Epithelial cell of esophagus (primary cell): ENCODE measurements around the gene PVALB.

Experiments
- DNase-seq: peaks from one replicate; pipeline ENCODE4 v3.0.0; 2010; ENCODE audit warnings: low read depth
- H3K4me3 ChIP-seq: 2 replicates; pipeline ENCODE4 v1.5.1; 2011; ENCODE audit warnings: mild to moderate bottlenecking, low read length, control low read depth
- TF ChIP-seq, protein P1 (sequence below): IDR thresholded peaks from 2 replicates; pipeline ENCODE4 v1.5.1; 2011; ENCODE audit warnings: low read depth, mild to moderate bottlenecking, low read length, control low read depth, inconsistent platforms; ENCODE audit not compliant: insufficient read depth; ENCODE audit errors: missing control alignments

Gene PVALB

GRCh38 chr22:36816339-36816635, 548 bp downstream of the PVALB start:
- no peak overlapping the region for H3K4me3 ChIP-seq
- TF ChIP-seq, protein P1, sequence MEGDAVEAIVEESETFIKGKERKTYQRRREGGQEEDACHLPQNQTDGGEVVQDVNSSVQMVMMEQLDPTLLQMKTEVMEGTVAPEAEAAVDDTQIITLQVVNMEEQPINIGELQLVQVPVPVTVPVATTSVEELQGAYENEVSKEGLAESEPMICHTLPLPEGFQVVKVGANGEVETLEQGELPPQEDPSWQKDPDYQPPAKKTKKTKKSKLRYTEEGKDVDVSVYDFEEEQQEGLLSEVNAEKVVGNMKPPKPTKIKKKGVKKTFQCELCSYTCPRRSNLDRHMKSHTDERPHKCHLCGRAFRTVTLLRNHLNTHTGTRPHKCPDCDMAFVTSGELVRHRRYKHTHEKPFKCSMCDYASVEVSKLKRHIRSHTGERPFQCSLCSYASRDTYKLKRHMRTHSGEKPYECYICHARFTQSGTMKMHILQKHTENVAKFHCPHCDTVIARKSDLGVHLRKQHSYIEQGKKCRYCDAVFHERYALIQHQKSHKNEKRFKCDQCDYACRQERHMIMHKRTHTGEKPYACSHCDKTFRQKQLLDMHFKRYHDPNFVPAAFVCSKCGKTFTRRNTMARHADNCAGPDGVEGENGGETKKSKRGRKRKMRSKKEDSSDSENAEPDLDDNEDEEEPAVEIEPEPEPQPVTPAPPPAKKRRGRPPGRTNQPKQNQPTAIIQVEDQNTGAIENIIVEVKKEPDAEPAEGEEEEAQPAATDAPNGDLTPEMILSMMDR, result no peak

DNA sequence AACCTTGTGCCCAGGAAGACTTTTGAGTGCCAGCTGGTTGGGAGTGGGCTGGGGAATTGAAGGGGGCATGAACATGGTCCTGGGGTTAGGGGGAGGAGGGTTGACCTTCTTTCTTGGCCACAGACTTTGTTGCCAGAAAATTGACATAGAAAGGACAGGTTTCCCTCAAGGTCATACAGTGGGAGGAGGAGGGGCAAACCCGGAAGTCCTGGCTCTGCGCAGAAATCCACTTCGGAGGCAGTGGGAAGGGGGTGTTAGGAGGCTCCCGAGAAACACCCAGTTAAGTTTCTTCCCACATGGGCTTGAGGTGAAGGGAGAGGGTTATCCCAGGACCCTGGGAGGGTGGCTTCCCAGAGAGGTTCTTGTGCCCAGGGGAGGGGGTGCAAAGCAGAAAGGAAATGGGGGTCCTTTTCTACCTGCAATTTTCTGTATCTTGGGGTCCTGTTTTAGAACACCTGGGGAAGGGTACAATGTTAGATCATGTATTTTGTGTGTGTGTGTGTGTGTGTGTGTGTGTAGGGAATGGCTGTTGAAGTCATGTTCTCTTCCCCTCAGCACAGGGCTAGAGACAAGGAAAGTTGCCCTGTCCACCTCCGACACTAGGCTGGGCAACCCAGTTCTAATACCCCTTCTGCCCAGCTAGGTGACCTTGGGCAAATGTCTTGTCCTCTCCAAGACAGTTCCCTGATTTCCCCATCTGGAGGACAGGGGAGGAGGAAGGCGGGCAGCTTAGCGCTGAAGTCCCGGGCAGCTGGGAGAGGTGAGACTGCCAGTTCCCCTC, 1.1 kb downstream of the PVALB start:
- DNase-seq, result no peak
- H3K4me3 ChIP-seq, result no peak overlapping the region
- TF ChIP-seq, protein P1, result no peak

More at GRCh38 chr22:36816339-36816635, 548 bp downstream of the PVALB start:
- DNase-seq, result no peak

DNA sequence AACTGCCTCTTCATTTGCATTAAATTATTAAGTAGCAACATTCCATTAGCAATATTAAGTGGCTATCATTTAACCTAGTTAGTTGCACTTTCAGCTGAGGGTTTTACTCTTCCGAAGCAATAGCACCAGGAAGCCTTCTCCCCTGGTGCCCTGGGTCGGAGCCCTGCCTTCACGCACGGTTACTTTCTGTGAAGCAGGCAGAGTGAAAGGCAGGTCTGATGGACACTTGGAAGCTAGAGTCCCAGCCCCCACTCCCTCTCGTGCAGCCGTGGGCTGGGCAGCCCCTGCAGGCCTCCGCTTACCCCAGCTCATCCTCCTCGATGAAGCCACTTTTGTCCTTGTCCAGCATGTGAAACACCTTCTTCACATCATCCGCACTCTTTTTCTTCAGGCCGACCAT, 2.0 kb downstream of the PVALB start:
- TF ChIP-seq, protein P1, result no peak
- no peak for DNase-seq
- no peak overlapping the region for H3K4me3 ChIP-seq

DNA sequence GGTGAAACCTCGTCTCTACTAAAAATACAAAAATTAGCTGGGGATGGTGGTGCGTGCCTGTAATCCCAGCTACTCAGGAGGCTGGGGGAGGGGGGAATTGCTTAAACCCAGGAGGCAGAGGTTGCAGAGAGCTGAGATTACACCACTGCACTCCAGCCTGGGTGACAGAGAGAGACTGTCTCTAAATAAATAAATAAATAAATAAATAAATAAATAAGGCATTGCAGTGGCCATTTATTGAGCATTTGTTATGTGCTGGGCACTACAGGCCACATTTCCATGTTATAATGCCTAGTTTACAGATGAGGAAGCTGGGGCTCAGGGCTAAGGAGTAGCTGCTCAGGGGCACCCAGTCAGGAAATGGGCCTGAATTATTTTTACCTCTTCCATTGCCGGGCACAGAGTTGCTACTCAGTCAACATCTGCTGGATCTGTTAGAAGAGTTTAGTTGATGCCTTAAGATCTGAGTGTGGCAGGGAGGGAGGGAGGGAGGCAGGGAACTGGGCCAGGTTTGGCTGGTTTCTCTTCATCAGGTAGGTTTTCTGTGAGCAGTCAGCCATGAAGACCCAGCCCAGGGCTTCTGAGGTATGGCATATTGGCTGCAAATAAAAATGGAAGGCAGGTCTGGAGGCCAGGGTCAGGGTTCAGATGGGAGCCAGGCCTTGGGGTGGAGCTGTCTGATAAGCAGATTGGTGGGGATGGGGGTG, 5.6 kb downstream of the PVALB start:
- no peak for DNase-seq
- no peak overlapping the region for H3K4me3 ChIP-seq
- TF ChIP-seq, protein P1, result no peak

DNA sequence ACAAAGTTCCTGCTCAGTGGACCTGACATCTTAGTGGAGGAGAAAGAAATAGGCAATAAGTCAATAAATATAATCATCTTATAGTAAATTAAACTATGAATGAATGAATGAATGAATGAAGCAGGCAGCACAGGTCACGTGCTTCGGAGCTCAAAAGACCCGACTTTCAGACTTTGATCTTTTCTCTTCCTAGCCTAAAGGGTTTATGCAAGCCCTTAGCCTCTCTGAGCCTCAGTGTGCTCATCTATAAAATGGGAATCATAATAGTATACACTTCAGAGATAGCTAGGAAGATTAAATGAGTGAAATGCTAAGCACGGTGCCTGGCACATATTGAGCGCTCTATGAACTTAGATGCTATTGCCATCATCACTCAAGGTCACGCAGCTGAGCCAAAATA, 7.5 kb downstream of the PVALB start:
- H3K4me3 ChIP-seq, result no peak overlapping the region
- TF ChIP-seq, protein P1, result no peak
- no peak for DNase-seq

DNA sequence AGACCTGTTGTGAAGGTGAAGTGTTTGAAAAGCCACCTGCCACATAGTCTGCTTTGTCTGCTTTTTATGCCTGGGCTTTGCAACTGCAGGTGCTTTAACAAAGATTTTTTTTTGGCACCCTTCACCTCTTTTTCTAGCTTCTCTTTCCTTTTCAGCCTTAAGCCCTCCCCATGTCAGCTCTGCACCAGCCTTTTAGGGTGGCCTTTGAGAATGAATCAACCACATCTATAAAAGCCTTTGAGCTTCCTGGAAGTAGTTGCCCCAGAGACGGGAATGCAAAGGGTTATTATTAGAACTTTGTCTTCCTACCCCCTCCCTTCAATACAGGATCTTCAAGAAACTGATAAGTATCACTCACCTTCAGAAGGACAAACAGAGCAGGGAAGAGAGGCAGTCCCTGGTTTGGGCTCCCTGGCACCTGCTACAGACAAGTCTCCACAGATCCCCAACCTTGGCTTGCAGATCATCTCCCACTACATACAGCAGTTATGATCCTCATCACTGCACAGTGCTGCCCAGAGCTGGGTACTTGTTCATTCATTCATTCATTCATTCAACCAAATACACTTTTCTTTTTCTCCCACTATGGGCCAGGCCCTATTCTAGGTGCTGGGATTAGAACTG, 8.0 kb downstream of the PVALB start:
- TF ChIP-seq, protein P1, result no peak
- no peak for DNase-seq
- H3K4me3 ChIP-seq, result no peak overlapping the region

- TF ChIP-seq, protein P1, result no peak
- peak; percentile 34 for DNase-seq
- H3K4me3 ChIP-seq, result no peak overlapping the region
Measured at GRCh38 chr22:36807627-36808026, 9.2 kb downstream of the PVALB start.
